ENCODE data around the gene TCF7L1.
"Not testable (repeated sequence)": the region's sequence is repeated elsewhere in the genome, so short reads cannot be mapped to it uniquely, and the experiment has no call there.

Gene TCF7L1

GRCh38 chr2:85119900-85120299 lies 13.3 kb upstream of the TCF7L1 start:
- Histone ChIP-seq H3K4me1 (ENCODE audit: insufficient read depth, low read length, severe bottlenecking) (no peaks in the 10 kb centered on the region), H3K79me2 (ENCODE audit: insufficient read depth, low read length) (no peaks in the 10 kb centered on the region), H3K27me3 (ENCODE audit: insufficient read depth, low read length) (no peaks in the 10 kb centered on the region), H3K36me3 (ENCODE audit: insufficient read depth, low read length) (no peaks in the 10 kb centered on the region), H4K20me1 (ENCODE audit: insufficient read depth, low read length) (no peaks in the 10 kb centered on the region), H2AFZ (ENCODE audit: low read length) (no peak overlapping the region), H3K27ac (ENCODE audit: low read depth, low read length, poor library complexity, severe bottlenecking) (no peak overlapping the region), H3K4me3 (ENCODE audit: low read depth, low read length, poor library complexity, severe bottlenecking) (no peak overlapping the region), H3F3A (ENCODE audit: insufficient read depth, low read length) (no peaks in the 10 kb centered on the region), H3K4me2 (ENCODE audit: low read length) (no peak overlapping the region), H3K9ac (ENCODE audit: low read length) (no peak overlapping the region), H3K9me3 (ENCODE audit: low read length) (no peaks in the 10 kb centered on the region), H3K9me2 (ENCODE audit: low read depth, low read length) (no peaks in the 10 kb centered on the region)
- no peak for TF ChIP-seq EZH2 (IDR thresholded peaks at IDR 0.05; ENCODE audit: borderline replicate concordance, low read length)
- TF ChIP-seq, protein P1, sequence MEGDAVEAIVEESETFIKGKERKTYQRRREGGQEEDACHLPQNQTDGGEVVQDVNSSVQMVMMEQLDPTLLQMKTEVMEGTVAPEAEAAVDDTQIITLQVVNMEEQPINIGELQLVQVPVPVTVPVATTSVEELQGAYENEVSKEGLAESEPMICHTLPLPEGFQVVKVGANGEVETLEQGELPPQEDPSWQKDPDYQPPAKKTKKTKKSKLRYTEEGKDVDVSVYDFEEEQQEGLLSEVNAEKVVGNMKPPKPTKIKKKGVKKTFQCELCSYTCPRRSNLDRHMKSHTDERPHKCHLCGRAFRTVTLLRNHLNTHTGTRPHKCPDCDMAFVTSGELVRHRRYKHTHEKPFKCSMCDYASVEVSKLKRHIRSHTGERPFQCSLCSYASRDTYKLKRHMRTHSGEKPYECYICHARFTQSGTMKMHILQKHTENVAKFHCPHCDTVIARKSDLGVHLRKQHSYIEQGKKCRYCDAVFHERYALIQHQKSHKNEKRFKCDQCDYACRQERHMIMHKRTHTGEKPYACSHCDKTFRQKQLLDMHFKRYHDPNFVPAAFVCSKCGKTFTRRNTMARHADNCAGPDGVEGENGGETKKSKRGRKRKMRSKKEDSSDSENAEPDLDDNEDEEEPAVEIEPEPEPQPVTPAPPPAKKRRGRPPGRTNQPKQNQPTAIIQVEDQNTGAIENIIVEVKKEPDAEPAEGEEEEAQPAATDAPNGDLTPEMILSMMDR (IDR thresholded peaks at IDR 0.05; ENCODE audit: low read length) = no peak

DNA sequence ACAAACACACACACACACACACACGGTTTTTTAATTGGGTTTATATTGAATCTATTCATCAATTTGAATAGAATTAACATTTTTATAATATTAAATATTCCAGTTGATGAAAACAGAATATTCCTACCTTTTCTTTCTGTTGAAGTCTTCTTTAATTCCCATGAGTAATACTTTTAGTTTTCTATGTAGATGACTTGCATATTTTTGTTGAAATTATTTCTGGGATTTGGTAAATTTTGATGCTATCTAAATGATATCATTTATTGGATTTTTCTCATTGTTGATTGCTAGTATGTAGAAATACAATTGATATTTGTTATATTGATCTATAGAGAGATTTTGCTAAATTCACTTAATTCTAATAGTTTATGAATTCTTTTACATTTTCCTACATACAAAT lies 12.8 kb upstream of the TCF7L1 start:
- H3K79me2 ChIP-seq (ENCODE audit: insufficient read depth, low read length) = no peaks in the 10 kb centered on the region
- H3K27me3 ChIP-seq (ENCODE audit: insufficient read depth, low read length) = no peaks in the 10 kb centered on the region
- H3K4me2 ChIP-seq (ENCODE audit: low read length) = no peak overlapping the region
- no peak overlapping the region for H3K9ac ChIP-seq (ENCODE audit: low read length)
- no peaks in the 10 kb centered on the region for H3K4me1 ChIP-seq (ENCODE audit: insufficient read depth, low read length, severe bottlenecking)
- H3K4me3 ChIP-seq (ENCODE audit: low read depth, low read length, poor library complexity, severe bottlenecking) = no peak overlapping the region
- TF ChIP-seq, protein P1 (IDR thresholded peaks at IDR 0.05; ENCODE audit: low read length) = no peak
- no peak for TF ChIP-seq EZH2 (IDR thresholded peaks at IDR 0.05; ENCODE audit: borderline replicate concordance, low read length)
- H4K20me1 ChIP-seq (ENCODE audit: insufficient read depth, low read length) = no peaks in the 10 kb centered on the region
- H3K36me3 ChIP-seq (ENCODE audit: insufficient read depth, low read length) = no peaks in the 10 kb centered on the region
- no peaks in the 10 kb centered on the region for H3K9me3 ChIP-seq (ENCODE audit: low read length)
- H3K27ac ChIP-seq (ENCODE audit: low read depth, low read length, poor library complexity, severe bottlenecking) = no peak overlapping the region
- no peaks in the 10 kb centered on the region for H3F3A ChIP-seq (ENCODE audit: insufficient read depth, low read length)
- no peak overlapping the region for H2AFZ ChIP-seq (ENCODE audit: low read length)
- no peaks in the 10 kb centered on the region for H3K9me2 ChIP-seq (ENCODE audit: low read depth, low read length)

DNA sequence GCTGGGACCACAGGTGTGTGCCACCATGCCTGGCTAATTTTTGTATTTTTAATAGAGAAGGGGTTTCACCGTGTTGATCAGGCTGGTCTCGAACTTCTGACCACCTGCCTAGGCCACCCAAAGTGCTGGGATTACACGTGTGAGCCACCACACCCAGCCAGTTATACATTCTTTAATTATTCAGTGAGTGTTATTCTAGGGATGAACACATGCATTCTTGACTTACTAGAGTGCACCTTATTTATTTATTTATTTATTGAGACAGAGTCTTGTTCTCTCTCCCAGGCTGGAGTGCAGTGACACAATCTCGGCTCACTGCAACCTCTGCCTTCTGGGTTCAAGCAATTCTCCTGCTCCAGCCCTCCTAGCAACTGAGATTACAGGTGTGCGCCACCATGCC lies 6.7 kb upstream of the TCF7L1 start:
- H3K36me3 ChIP-seq (ENCODE audit: insufficient read depth, low read length); H3K4me1 ChIP-seq (ENCODE audit: insufficient read depth, low read length, severe bottlenecking); H3K27me3 ChIP-seq (ENCODE audit: insufficient read depth, low read length); H3F3A ChIP-seq (ENCODE audit: insufficient read depth, low read length); H3K79me2 ChIP-seq (ENCODE audit: insufficient read depth, low read length); H3K9me3 ChIP-seq (ENCODE audit: low read length); H3K9me2 ChIP-seq (ENCODE audit: low read depth, low read length); H3K27ac ChIP-seq (ENCODE audit: low read depth, low read length, poor library complexity, severe bottlenecking); H4K20me1 ChIP-seq (ENCODE audit: insufficient read depth, low read length); H3K4me2 ChIP-seq (ENCODE audit: low read length); H3K9ac ChIP-seq (ENCODE audit: low read length); H2AFZ ChIP-seq (ENCODE audit: low read length); H3K4me3 ChIP-seq (ENCODE audit: low read depth, low read length, poor library complexity, severe bottlenecking): not testable (repeated sequence)

DNA sequence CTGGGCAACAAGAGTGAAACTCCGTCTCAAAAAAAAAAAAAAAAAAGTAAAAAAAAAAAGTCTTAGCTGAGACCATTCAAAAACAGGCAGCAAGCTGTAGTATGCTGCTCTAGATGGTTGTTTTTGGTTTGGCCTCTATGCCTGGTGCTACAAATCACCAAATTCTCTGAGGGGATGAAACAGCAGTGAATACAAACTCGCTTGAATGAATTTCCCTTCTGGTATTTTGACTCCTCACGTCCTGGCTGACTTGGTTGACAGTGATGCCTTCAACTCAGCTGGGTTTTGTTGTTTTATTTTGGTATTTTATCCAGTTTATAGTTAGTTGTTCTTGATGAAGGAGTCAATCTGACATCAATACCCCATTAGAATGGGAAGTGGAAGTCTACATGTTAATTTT lies 3.3 kb upstream of the TCF7L1 start:
- H3K36me3 ChIP-seq (ENCODE audit: insufficient read depth, low read length) = no peaks in the 10 kb centered on the region
- TF ChIP-seq EZH2 (IDR thresholded peaks at IDR 0.05; ENCODE audit: borderline replicate concordance, low read length) = no peak
- TF ChIP-seq, protein P1 (IDR thresholded peaks at IDR 0.05; ENCODE audit: low read length) = no peak
- no peak overlapping the region for H3K4me2 ChIP-seq (ENCODE audit: low read length)
- no peak overlapping the region for H3K9ac ChIP-seq (ENCODE audit: low read length)
- H3K9me2 ChIP-seq (ENCODE audit: low read depth, low read length) = no peaks in the 10 kb centered on the region
- no peak overlapping the region for H2AFZ ChIP-seq (ENCODE audit: low read length)
- no peaks in the 10 kb centered on the region for H3K4me1 ChIP-seq (ENCODE audit: insufficient read depth, low read length, severe bottlenecking)
- no peaks in the 10 kb centered on the region for H4K20me1 ChIP-seq (ENCODE audit: insufficient read depth, low read length)
- no peaks in the 10 kb centered on the region for H3K9me3 ChIP-seq (ENCODE audit: low read length)
- H3K27ac ChIP-seq (ENCODE audit: low read depth, low read length, poor library complexity, severe bottlenecking) = no peak overlapping the region
- H3K27me3 ChIP-seq (ENCODE audit: insufficient read depth, low read length) = peaks cover 3% of the 10 kb centered on the region; the same call in 1 of the 2 replicates
- H3F3A ChIP-seq (ENCODE audit: insufficient read depth, low read length) = no peaks in the 10 kb centered on the region
- H3K4me3 ChIP-seq (ENCODE audit: low read depth, low read length, poor library complexity, severe bottlenecking) = no peak overlapping the region
- H3K79me2 ChIP-seq (ENCODE audit: insufficient read depth, low read length) = no peaks in the 10 kb centered on the region

Measured in OCI-LY1 (cell line).